HEK293 (cell line): Measurements from ENCODE around the gene PGGT1B.

Experiments
- CTCF ChIA-PET: fragments of 350-600 bp; formaldehyde crosslinking; extraction: SDS; loops from one replicate; lab custom pipeline; 2021; ENCODE audit warnings: antibody characterized with exemption; lab: Yijun Ruan, JAX
- POLR2A ChIA-PET: fragments of 300-600 bp; formaldehyde crosslinking; extraction: SDS; loops from one replicate; lab custom pipeline; 2020; ENCODE audit warnings: antibody characterized with exemption, inconsistent platforms; lab: Yijun Ruan, JAX
- H3K27ac ChIP-seq: fragments of 200-500 bp; sonication (Bioruptor generic); 2 replicates; pipeline ENCODE4 v1.5.1; 2014; ENCODE audit warnings: low read depth, low read length, control low read depth, inconsistent platforms; ENCODE audit errors: extremely low read depth
- H3K36me3 ChIP-seq, 2 experiments: fragments of 200-500 bp in 1 of 2; sonication (Bioruptor generic) in 1 of 2; 1 replicate in 1 of 2; 2 replicates in 1 of 2; pipeline ENCODE4 v1.5.1; 2014 to 2017; ENCODE audit warnings: inconsistent platforms in 2 of 2, low read length in 2 of 2; ENCODE audit not compliant: control insufficient read depth in 2 of 2, insufficient read depth in 1 of 2
- H3K4me1 ChIP-seq: fragments of 200-500 bp; sonication (Bioruptor generic); 2 replicates; pipeline ENCODE4 v1.5.1; 2014; ENCODE audit warnings: mild to moderate bottlenecking, low read length, inconsistent platforms; ENCODE audit not compliant: control insufficient read depth, insufficient read depth
- H3K4me3 ChIP-seq: 2 replicates; pipeline ENCODE4 v1.5.1; 2011; ENCODE audit warnings: low read depth, mild to moderate bottlenecking, control low read depth, low read length, moderate library complexity
- H3K9me3 ChIP-seq: fragments of 200-500 bp; sonication (Bioruptor generic); 2 replicates; pipeline ENCODE4 v1.5.1; 2014; ENCODE audit warnings: low read depth, low read length, inconsistent platforms; ENCODE audit not compliant: control insufficient read depth, insufficient read depth
- KLF10 ChIP-seq: fragments of 450-650 bp; IDR thresholded peaks from 2 replicates; pipeline ENCODE4 v1.5.1; 2018; ENCODE audit warnings: missing biosample characterization, mild to moderate bottlenecking, missing genetic modification characterization
- PRDM4 ChIP-seq: fragments of 450-650 bp; formaldehyde crosslinking; IDR thresholded peaks from 2 replicates; pipeline ENCODE4 v1.5.1; 2017; ENCODE audit warnings: missing biosample characterization, missing genetic modification characterization
- PRDM6 ChIP-seq: fragments of 450-650 bp; formaldehyde crosslinking; IDR thresholded peaks from 2 replicates; pipeline ENCODE4 v1.5.1; 2017; ENCODE audit warnings: missing biosample characterization, missing genetic modification characterization
- SP2 ChIP-seq: fragments of 450-650 bp; formaldehyde crosslinking; IDR thresholded peaks from 2 replicates; pipeline ENCODE4 v1.5.1; 2016; ENCODE audit warnings: missing biosample characterization, missing genetic modification characterization
- YY1 ChIP-seq: fragments of 450-650 bp; formaldehyde crosslinking; IDR thresholded peaks from 2 replicates; pipeline ENCODE4 v1.5.1; 2018; ENCODE audit warnings: missing biosample characterization, missing genetic modification characterization
- ZBTB11 ChIP-seq: fragments of 450-650 bp; formaldehyde crosslinking; conservative IDR thresholded peaks from 2 replicates; pipeline ENCODE4 v1.5.1; 2016; ENCODE audit warnings: low read depth, missing biosample characterization, missing genetic modification characterization
- ZBTB48 ChIP-seq: fragments of 450-650 bp; formaldehyde crosslinking; IDR thresholded peaks from 2 replicates; pipeline ENCODE4 v1.5.1; 2016; ENCODE audit warnings: missing biosample characterization, missing genetic modification characterization
- ZNF121 ChIP-seq: fragments of 450-650 bp; formaldehyde crosslinking; IDR thresholded peaks from 2 replicates; pipeline ENCODE4 v1.5.1; 2016; ENCODE audit warnings: missing biosample characterization, missing genetic modification characterization
- ZNF140 ChIP-seq: fragments of 450-650 bp; formaldehyde crosslinking; IDR thresholded peaks from 2 replicates; pipeline ENCODE4 v1.5.1; 2016; ENCODE audit warnings: missing biosample characterization, missing genetic modification characterization
- ZNF155 ChIP-seq: fragments of 450-650 bp; formaldehyde crosslinking; IDR thresholded peaks from 2 replicates; pipeline ENCODE4 v1.5.1; 2016; ENCODE audit warnings: missing biosample characterization, missing genetic modification characterization
- ZNF157 ChIP-seq: fragments of 450-650 bp; formaldehyde crosslinking; IDR thresholded peaks from 2 replicates; pipeline ENCODE4 v1.5.1; 2016; ENCODE audit warnings: missing biosample characterization, missing genetic modification characterization
- ZNF184 ChIP-seq: fragments of 450-650 bp; IDR thresholded peaks from 2 replicates; pipeline ENCODE4 v1.5.1; 2018; ENCODE audit warnings: missing biosample characterization, mild to moderate bottlenecking, missing genetic modification characterization
- ZNF214 ChIP-seq: fragments of 450-650 bp; formaldehyde crosslinking; IDR thresholded peaks from 2 replicates; pipeline ENCODE4 v1.5.1; 2017; ENCODE audit warnings: missing biosample characterization, mild to moderate bottlenecking, missing genetic modification characterization, borderline replicate concordance
- ZNF423 ChIP-seq: fragments of 450-650 bp; formaldehyde crosslinking; IDR thresholded peaks from 2 replicates; pipeline ENCODE4 v1.5.1; 2016; ENCODE audit warnings: missing biosample characterization, missing genetic modification characterization
- ZNF473 ChIP-seq: fragments of 450-650 bp; formaldehyde crosslinking; IDR thresholded peaks from 2 replicates; pipeline ENCODE4 v1.5.1; 2017; ENCODE audit warnings: missing biosample characterization, missing genetic modification characterization
- ZNF530 ChIP-seq: fragments of 450-650 bp; formaldehyde crosslinking; IDR thresholded peaks from 2 replicates; pipeline ENCODE4 v1.5.1; 2016; ENCODE audit warnings: low read depth, missing biosample characterization, missing genetic modification characterization
- ZNF548 ChIP-seq: fragments of 450-650 bp; formaldehyde crosslinking; IDR thresholded peaks from 2 replicates; pipeline ENCODE4 v1.5.1; 2016; ENCODE audit warnings: missing biosample characterization, missing genetic modification characterization
- ZNF768 ChIP-seq: fragments of 450-650 bp; formaldehyde crosslinking; IDR thresholded peaks from 2 replicates; pipeline ENCODE4 v1.5.1; 2018; ENCODE audit warnings: missing biosample characterization, mild to moderate bottlenecking, missing genetic modification characterization
- ZNF777 ChIP-seq: fragments of 450-650 bp; formaldehyde crosslinking; IDR thresholded peaks from 2 replicates; pipeline ENCODE4 v1.5.1; 2017; ENCODE audit warnings: missing biosample characterization, missing genetic modification characterization, borderline replicate concordance
- ZNF843 ChIP-seq: fragments of 450-650 bp; formaldehyde crosslinking; IDR thresholded peaks from 2 replicates; pipeline ENCODE4 v1.5.1; 2016; ENCODE audit warnings: missing biosample characterization, missing genetic modification characterization

PGGT1B gene

GRCh38 chr5:115189866-115190265 lies 72.8 kb downstream of the PGGT1B start (continued):
- TF ChIP-seq ZNF768 (no peak), ZNF423 (tag by site-specific recombination) (no peak), ZNF473 (no peak)
- TF ChIP-seq, all 188 proteins: peak for 0

- Histone ChIP-seq H3K36me3 (no peaks in the 10 kb centered on the region), H3K4me3 (no peak overlapping the region), H3K4me1 (no peaks in the 10 kb centered on the region), H3K27ac (no peak overlapping the region), H3K9me3 (no peaks in the 10 kb centered on the region)
- POLR2A ChIA-PET, result interaction anchor here (1.2 kb wide), 1 partner anchor 17 kb away, joined by 3 read pairs; the partner anchor contains the start of gene TRIM36
- no peak for TF ChIP-seq YY1
- TF ChIP-seq ZNF155 (tag by site-specific recombination), result no peak
- no peak for TF ChIP-seq ZNF121
- TF ChIP-seq ZNF548 (tag by site-specific recombination), result no peak
- TF ChIP-seq SP2 (tag by site-specific recombination), result no peak
- TF ChIP-seq ZNF777 (tag by site-specific recombination), result no peak
- no peak for TF ChIP-seq ZNF214
- TF ChIP-seq ZBTB48 (tag by site-specific recombination), result no peak
- TF ChIP-seq ZNF843 (tag by site-specific recombination), result no peak
- TF ChIP-seq PRDM4 (tag by site-specific recombination), result no peak
- TF ChIP-seq PRDM6, result no peak
- no peak for TF ChIP-seq KLF10
- no peak for TF ChIP-seq ZNF530 (tag by site-specific recombination)
- CTCF ChIA-PET, result no interaction called here
Measured at GRCh38 chr5:115186794-115187193, 75.9 kb downstream of the PGGT1B start.

- no peaks in the 10 kb centered on the region for H3K36me3 ChIP-seq
- TF ChIP-seq ZNF157 (tag by site-specific recombination) (no peak), ZNF140 (peak; percentile 62; the same call in 1 of the 2 replicates)
- H3K9me3 ChIP-seq, result no peaks in the 10 kb centered on the region
- no peak overlapping the region for H3K4me3 ChIP-seq
- H3K27ac ChIP-seq, result no peak overlapping the region
- POLR2A ChIA-PET, result no interaction called here
- H3K4me1 ChIP-seq, result no peaks in the 10 kb centered on the region
- CTCF ChIA-PET, result no interaction called here
Measured at GRCh38 chr5:115184770-115185169, 77.9 kb downstream of the PGGT1B start.

DNA sequence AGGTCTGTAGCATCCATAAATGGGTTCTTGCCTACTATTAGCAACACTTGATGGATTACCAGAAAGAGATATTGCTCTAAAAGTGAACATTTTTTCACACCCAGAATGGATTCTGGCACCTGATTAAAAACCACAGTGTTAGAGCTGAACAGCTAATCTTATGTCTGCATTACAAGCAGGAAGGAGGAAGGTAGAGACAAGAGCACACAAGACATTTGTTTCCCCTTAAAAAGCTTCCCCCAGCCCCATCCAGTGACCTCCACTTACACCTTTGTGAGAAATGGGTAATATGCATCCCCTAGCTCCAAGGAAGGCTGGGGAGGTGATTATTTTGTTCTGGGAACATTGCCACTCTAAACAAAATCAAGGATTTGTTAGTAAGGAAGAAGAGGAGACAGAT lies 80.9 kb downstream of the PGGT1B start:
- H3K4me1 ChIP-seq, result 0 out of 2 replicates have a peak, but pooled peaks cover 2% of the 10 kb centered on the region
- H3K36me3 ChIP-seq, result no peaks in the 10 kb centered on the region
- no peak for TF ChIP-seq ZNF184 (tag by site-specific recombination)
- peak; percentile 90 for TF ChIP-seq ZBTB11
- H3K9me3 ChIP-seq, result no peaks in the 10 kb centered on the region
- CTCF ChIA-PET, result interaction anchor here (0.7 to 1.0 kb wide), 3 partner anchors 10 to 392 kb away, joined by 3 read pairs; no protein-coding TSS in a partner anchor
- H3K27ac ChIP-seq, result no peak overlapping the region
- POLR2A ChIA-PET, result interaction anchor here (0.9 kb wide), 1 partner anchor 13 kb away, joined by 3 read pairs; no protein-coding TSS in a partner anchor
- H3K4me3 ChIP-seq, result no peak overlapping the region
